GM19438 (cell line): ENCODE data around the gene SBF1.
"Not testable (repeated sequence)": the region's sequence is repeated elsewhere in the genome, so short reads cannot be mapped to it uniquely, and the experiment has no call there.

Source experiments
- ATAC-seq: cut with Tn5 transposase; IDR thresholded peaks from one replicate; pipeline ENCODE4 v1.9.1; 2021; ENCODE audit warnings: low read depth; ENCODE audit not compliant: unreplicated experiment

Gene SBF1

DNA sequence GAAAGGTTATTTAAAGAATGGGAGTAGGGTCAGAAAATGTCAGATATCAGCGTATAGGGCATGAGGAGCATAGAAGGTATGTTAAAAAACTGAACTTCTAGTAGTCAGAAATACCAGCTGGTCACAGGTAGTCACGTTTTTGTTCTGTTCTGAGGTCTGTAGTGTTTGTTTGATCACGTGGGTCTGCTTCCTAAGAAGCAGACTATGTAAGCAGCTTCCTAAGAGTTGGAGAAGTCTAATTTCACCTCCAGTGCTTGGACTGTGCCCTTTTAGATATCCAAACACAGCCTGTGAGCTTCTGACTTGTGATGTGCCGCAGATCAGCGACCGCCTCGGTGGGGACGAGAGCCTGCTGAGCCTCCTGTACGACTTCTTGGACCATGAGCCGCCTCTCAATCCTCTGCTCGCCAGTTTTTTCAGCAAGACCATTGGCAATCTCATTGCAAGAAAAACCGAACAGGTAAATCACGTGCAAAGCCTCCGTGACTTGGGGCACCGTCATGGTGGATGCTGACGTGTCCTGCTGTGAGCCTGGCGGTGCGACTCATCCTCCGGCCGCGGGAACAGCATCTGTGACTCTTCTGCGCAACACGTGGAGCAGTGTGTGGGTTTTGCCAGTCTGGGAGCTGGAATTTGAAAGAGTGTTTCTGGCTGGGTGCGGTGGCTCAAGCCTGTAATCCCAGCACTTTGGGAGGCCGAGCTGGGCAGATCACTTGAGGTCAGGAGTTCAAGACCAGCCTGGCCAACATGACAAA lies 68.2 kb downstream of the SBF1 start:
- no peak for ATAC-seq

DNA sequence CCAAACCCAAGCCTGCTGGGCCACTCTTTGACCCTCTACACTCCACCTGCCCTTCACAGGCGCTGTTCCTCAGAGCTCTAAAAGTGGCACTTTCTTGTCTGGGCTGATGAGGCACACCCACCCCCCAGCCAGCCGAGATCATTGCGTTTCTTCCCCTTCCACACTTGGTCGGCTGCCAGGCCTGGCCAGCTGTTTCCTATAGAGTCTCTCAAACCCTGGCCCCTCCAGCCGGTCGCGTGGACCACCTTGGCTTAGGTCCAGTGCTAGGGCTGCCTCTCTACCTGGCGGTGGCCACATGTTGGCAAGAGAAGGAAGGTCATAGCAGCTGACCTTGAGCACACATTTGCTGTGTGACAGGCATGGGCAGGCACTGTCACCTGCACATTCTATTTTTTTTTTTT lies 71.1 kb downstream of the SBF1 start:
- no peak for ATAC-seq

DNA sequence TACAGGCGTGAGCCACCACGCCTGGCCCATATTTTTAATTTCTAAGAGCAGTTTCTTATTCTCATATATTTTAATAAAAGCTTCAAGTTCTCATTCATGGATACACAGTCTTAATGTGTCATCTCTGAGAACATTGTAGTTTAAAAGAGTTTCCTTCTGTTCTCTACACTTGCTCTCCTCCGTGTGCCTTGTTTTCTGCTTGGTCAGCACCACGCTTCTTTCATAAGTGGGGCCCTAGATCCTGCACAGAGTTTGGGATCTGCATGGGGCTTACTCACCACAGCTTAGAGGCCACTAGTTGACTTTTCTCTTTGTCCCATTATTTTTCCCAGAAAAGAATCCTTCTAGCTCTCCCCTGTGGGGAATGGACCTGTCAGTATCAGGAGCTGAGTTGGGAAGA lies 72.9 kb downstream of the SBF1 start:
- ATAC-seq: no peak

DNA sequence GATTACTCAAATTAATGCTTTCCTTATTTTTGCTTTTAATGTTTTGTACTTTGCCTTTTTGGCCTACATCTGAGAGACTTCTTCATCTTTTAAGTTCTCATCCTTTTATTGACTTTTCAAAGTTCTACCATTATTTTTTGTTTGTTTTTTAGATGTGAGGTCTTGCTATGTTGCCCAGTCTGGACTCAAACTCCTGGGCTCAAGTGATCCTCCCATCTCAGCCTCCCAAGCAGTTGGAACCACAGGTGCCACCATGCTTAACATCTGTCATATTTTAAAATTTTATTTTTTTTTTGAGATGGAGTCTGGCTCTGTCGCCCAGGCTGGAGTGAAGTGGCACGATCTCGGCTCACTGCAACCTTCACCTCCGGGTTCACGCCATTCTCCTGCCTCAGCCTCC lies 73.9 kb downstream of the SBF1 start:
- no peak for ATAC-seq

DNA sequence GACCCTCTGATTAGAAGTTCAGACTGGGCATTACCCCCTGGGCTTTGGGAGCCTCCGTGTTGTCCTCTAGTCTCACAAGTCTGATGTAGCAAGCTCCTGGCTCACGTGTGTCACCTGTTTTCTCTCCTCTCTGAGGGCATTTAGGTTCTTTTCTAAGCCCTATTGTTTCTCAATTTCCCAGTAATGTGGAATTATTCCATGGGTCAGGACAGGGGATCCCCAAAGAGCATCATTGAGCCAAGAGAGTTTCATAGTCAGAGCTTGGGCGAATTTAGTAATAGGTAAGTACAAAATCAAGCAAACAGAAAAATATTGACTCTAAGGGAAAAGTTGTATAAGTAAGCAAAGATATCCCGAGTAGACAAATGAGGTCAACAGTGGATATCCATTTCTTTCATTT lies 74.4 kb downstream of the SBF1 start:
- no peak for ATAC-seq

DNA sequence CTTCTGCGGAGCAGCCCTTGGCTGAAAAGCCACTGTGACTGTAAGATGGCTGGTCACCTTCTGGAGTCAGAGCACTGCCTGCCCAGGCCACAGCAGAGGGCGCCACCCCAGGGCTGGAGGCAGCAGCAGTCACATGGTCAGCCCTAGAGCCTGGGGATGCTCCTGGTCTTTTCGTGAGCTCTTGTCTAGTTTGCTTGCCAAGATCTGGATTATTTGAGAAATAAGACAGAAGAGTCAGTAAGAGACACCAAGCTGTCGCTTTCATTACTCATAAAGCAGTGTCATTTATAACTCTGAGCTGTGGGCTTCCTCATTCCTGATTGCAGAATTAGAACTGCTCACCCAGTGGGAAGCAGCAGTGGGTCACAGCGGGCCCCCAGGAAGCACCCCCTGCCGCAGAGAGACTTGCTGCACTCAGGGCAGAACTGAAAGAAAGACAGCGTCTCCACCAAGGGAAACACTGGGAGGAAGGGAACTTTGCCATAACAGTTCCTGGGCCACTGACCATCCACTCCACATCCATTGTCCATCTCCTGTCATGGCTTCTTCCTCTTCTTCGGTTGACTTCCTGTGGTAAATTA lies 75.0 kb downstream of the SBF1 start:
- ATAC-seq: no peak

DNA sequence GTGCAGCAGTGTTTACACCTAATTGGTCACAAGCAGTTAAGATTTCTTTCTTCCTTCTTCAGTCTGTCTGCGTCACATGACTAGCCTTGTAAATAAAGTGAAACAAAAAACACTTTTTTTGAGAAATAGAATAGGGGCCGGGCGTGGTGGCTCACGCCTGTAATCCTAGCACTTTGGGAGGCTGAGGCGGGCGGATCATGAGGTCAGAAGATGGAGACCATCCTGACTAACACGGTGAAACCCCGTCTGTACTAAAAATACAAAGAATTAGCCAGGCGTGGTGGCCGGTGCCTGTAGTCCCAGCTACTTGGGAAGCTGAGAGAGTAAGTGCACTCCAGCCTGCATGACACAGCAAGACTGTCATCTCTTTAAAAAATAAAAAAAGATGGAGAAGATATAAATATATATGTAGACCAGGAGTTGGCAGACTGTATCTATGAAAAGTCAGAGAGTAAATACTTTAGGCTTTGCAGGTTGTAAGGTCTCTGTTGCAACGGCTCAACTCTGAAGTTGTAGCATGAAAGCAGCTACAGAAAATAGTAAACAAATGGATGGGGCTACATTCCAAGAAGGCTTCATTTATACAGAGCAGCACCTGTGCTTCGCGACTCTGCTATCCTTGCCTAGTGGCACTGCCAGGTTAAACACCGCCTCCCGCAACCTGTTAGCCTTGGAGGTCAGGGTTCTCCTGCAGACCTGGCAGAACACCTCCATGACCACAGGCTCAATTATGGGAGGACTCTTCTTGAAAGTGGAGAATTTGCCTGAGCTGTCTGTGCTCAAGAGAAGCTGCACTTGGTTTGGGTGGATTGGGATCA lies 75.8 kb downstream of the SBF1 start:
- ATAC-seq: no peak

DNA sequence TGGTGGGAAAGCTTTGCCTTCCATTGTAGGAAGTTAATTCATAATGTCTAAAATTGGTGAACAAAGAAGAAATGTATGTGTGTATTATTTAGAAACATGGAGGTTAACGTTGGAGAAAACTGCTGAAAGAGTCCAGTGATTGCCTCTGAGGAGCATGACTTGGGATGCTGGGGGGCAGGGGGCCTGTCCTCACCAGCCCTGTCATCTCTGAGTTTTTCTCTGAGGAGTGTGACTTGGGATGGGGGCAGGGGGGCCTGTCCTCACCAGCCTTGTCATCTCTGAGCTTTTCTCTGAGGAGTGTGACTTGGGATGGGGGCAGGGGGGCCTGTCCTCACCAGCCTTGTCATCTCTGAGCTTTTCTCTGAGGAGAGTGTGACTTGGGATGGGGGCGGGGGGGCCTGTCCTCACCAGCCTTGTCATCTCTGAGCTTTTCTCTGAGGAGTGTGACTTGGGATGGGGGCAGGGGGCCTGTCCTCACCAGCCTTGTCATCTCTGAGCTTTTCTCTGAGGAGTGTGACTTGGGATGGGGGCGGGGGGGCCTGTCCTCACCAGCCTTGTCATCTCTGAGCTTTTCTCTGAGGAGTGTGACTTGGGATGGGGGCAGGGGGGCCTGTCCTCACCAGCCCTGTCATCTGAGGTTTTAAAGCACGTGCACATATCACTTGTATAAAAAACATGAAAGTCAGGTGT lies 77.3 kb downstream of the SBF1 start:
- not testable (repeated sequence) for ATAC-seq

DNA sequence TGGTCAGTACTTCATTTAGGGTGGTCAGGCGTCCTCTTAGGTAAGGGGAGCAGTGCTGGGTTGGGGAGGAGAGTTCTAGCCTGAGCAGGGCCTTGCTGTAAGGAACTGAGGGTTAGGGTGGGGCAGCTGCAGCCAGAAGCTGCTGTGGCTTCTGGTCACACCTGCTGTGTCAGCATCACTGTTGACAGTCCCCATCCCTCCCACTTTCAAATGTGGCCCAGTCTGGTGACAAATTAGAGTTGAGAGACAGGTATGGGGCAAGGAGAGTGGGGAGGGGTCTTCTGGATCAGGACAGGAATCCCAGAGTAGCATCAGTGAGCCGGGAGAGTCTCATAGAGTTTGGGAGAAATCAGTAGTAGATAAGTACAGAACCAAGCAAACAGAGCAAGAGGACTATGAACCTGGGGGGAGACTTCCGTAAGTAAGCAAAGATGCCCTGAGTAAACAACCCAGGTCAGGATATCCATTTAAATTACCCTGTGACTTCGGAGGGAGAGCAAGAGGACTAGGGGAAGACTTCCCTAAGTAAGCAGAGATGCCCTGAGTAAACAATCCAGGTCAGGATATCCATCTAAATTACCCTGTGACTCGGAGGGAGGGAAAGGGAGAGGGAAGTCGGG lies 78.0 kb downstream of the SBF1 start:
- ATAC-seq: no peak
